ENCODE measurements around the gene NAT8L. TPM values are rescaled to one million over a fixed set of nuclear protein-coding genes. Genes with fewer than 3 reads are reported as not detected.

Gene NAT8L
- polyA plus RNA-seq, 3 donors, result 0.01 TPM; not detected in 2

GRCh38 chr4:2049811-2050210 lies 9.3 kb upstream of the NAT8L start:
- 92% methylated on average over 6 of the region's 7 CpGs for whole genome bisulfite sequencing (ENCODE audit: insufficient coverage)

GRCh38 chr4:2051086-2051485 lies 8.0 kb upstream of the NAT8L start:
- H4K20me1 ChIP-seq (ENCODE audit: insufficient read depth, low read length), result no peaks in the 10 kb centered on the region
- H3K9me3 Mint-ChIP-seq, result peaks cover 0 to 2% (median 0%) of the 10 kb centered on the region in 7 donors
- H3K9ac ChIP-seq (ENCODE audit: insufficient read depth, low read length, poor library complexity, severe bottlenecking), result no peak overlapping the region
- 92% methylated on average over 10 of the region's 10 CpGs for WGBS (ENCODE audit: insufficient coverage)
- no peak overlapping the region for H3K4me3 ChIP-seq (replicated peaks in 1 of 3; ENCODE audit: low read depth in 2 of 3, low read length in 3 of 3)
- peaks cover 3 to 73% of the 10 kb centered on the region in 2 donors for H3K27me3 ChIP-seq (ENCODE audit: control insufficient read depth in 2 of 2, insufficient read depth in 2 of 2, low read length in 2 of 2)
- no peaks in the 10 kb centered on the region for H3K4me1 ChIP-seq (ENCODE audit: control insufficient read depth in 1 of 2, insufficient read depth in 2 of 2, low read length in 2 of 2)
- no peaks in the 10 kb centered on the region for H3K36me3 Mint-ChIP-seq
- H3K4me2 ChIP-seq (replicated peaks; ENCODE audit: extremely low read depth, low read length, poor library complexity, severe bottlenecking), result no peak overlapping the region
- no peak for TF ChIP-seq CTCF (IDR thresholded peaks at IDR 0.05)
- H3K4me1 Mint-ChIP-seq, result no peaks in the 10 kb centered on the region
- intact Hi-C loops (cut with micrococcal nuclease), result no loop called here
- H3K9me3 ChIP-seq (replicated peaks in 1 of 2; ENCODE audit: control insufficient read depth in 1 of 2, insufficient read depth in 1 of 2, low read length in 2 of 2), result no peaks in the 10 kb centered on the region
- peaks cover 58 to 82% (median 64%) of the 10 kb centered on the region in 3 donors for H3K27me3 Mint-ChIP-seq (ENCODE audit: low read depth in 3 of 3)
- DNase-seq, result no peak
- H3K27ac Mint-ChIP-seq, result no peak overlapping the region
- no peak overlapping the region for H2AFZ ChIP-seq (ENCODE audit: insufficient read depth, low read depth, low read length, poor library complexity, severe bottlenecking)
- peak overlapping the region in 1 of 2 donors; percentile 44 for H3K4me3 Mint-ChIP-seq
- no peak overlapping the region for H3K27ac ChIP-seq (ENCODE audit: low read depth in 1 of 2, low read length in 2 of 2)
- no peaks in the 10 kb centered on the region for H3K36me3 ChIP-seq (replicated peaks in 1 of 2; ENCODE audit: control insufficient read depth in 1 of 2, insufficient read depth in 2 of 2, low read length in 2 of 2)
- no peaks in the 10 kb centered on the region for H3K79me2 ChIP-seq (ENCODE audit: insufficient read depth, low read length)

More at GRCh38 chr4:2049811-2050210, 9.3 kb upstream of the NAT8L start:
- Histone ChIP-seq H2AFZ (ENCODE audit: insufficient read depth, low read depth, low read length, poor library complexity, severe bottlenecking) (no peak overlapping the region), H3K27ac (ENCODE audit: low read depth in 1 of 2, low read length in 2 of 2) (no peak overlapping the region), H4K20me1 (ENCODE audit: insufficient read depth, low read length) (no peaks in the 10 kb centered on the region), H3K9me3 (replicated peaks in 1 of 2; ENCODE audit: control insufficient read depth in 1 of 2, insufficient read depth in 1 of 2, low read length in 2 of 2) (peaks cover 2% of the 10 kb centered on the region in 2 donors), H3K4me1 (ENCODE audit: control insufficient read depth in 1 of 2, insufficient read depth in 2 of 2, low read length in 2 of 2) (no peaks in the 10 kb centered on the region), H3K27me3 (ENCODE audit: control insufficient read depth in 2 of 2, insufficient read depth in 2 of 2, low read length in 2 of 2) (peaks cover 2 to 67% of the 10 kb centered on the region in 2 donors), H3K36me3 (replicated peaks in 1 of 2; ENCODE audit: control insufficient read depth in 1 of 2, insufficient read depth in 2 of 2, low read length in 2 of 2) (no peaks in the 10 kb centered on the region), H3K9ac (ENCODE audit: insufficient read depth, low read length, poor library complexity, severe bottlenecking) (no peak overlapping the region), H3K4me2 (replicated peaks; ENCODE audit: extremely low read depth, low read length, poor library complexity, severe bottlenecking) (no peak overlapping the region), H3K4me3 (replicated peaks in 1 of 3; ENCODE audit: low read depth in 2 of 3, low read length in 3 of 3) (no peak overlapping the region), H3K79me2 (ENCODE audit: insufficient read depth, low read length) (no peaks in the 10 kb centered on the region)
- Mint-ChIP-seq H3K4me3 (no peak overlapping the region), H3K27ac (no peak overlapping the region), H3K4me1 (no peaks in the 10 kb centered on the region), H3K36me3 (no peaks in the 10 kb centered on the region), H3K27me3 (ENCODE audit: low read depth in 3 of 3) (peaks cover 54 to 80% (median 59%) of the 10 kb centered on the region in 3 donors), H3K9me3 (peaks cover 0 to 3% (median 0%) of the 10 kb centered on the region in 7 donors)
- DNase-seq, result no peak
- intact Hi-C loops (cut with micrococcal nuclease), result no loop called here
- TF ChIP-seq CTCF (IDR thresholded peaks at IDR 0.05), result no peak
